H1 (cell line): ENCODE measurements around the gene TMPRSS4. TPM values are rescaled to one million over a fixed set of nuclear protein-coding genes. Genes with fewer than 3 reads are reported as not detected.

Experiments
- CTCF ChIA-PET: fragments of 300-600 bp; sonication (Branson Sonifier 250); formaldehyde crosslinking; loops from one replicate; lab custom pipeline; 2021; ENCODE audit not compliant: partially characterized antibody; lab: Charles Lee
- POLR2A ChIA-PET: fragments of 300-600 bp; sonication (Branson Sonifier 250); formaldehyde crosslinking; loops from one replicate; lab custom pipeline; 2021; ENCODE audit warnings: inconsistent platforms; ENCODE audit not compliant: partially characterized antibody; lab: Charles Lee
- DNase-seq, 2 experiments: peaks; one replicate each; pipeline versions ENCODE4 v3.0.0 to v3.0.0-alpha.2; 2010 to 2022; ENCODE audit warnings: low spot score in 2 of 2, low read depth in 1 of 2, mixed read lengths in 1 of 2
- FAIRE-seq: peaks from 2 replicates; lab custom pipeline; 2011; peaks lifted over from hg19 to GRCh38; lab: Jason Lieb, UNC
- H2AFZ ChIP-seq: 2 replicates; pipeline ENCODE4 v1.8.1; 2012; ENCODE audit warnings: low read length, inconsistent platforms
- H2AK5ac ChIP-seq: 2 replicates; pipeline ENCODE4 v1.6.1; 2013; ENCODE audit warnings: low read depth, low read length
- H2BK120ac ChIP-seq: replicated peaks from 2 replicates; pipeline ENCODE3; 2013; ENCODE audit warnings: low read depth, low read length, inconsistent platforms
- H2BK12ac ChIP-seq: 2 replicates; pipeline ENCODE4 v1.6.1; 2013; ENCODE audit warnings: low read depth, low read length
- H2BK15ac ChIP-seq: 2 replicates; pipeline ENCODE4 v1.6.1; 2013; ENCODE audit warnings: low read length
- H2BK20ac ChIP-seq: 2 replicates; pipeline ENCODE4 v1.6.1; 2013; ENCODE audit warnings: low read length
- H2BK5ac ChIP-seq: 2 replicates; pipeline ENCODE4 v1.6.1; 2013; ENCODE audit warnings: low read depth, low read length
- H3K14ac ChIP-seq: 2 replicates; pipeline ENCODE4 v1.6.1; 2013; ENCODE audit warnings: inconsistent platforms; ENCODE audit not compliant: insufficient read length
- H3K18ac ChIP-seq: 2 replicates; pipeline ENCODE4 v1.6.1; 2013; ENCODE audit warnings: low read length; ENCODE audit errors: extremely low read depth
- H3K23ac ChIP-seq: 2 replicates; pipeline ENCODE4 v1.6.1; 2013; ENCODE audit warnings: inconsistent platforms; ENCODE audit not compliant: insufficient read length
- H3K23me2 ChIP-seq: 2 replicates; pipeline ENCODE4 v1.6.1; 2013; ENCODE audit warnings: low read depth, low read length
- H3K27ac ChIP-seq: 2 replicates; pipeline ENCODE4 v1.6.1; 2011; ENCODE audit warnings: low read depth, low read length, inconsistent platforms
- H3K27me3 ChIP-seq, 4 experiments: replicated peaks in 1 of 4; 1 replicate in 1 of 4; 2 replicates in 3 of 4; pipeline versions ENCODE4 v1.6.1 to v1.8.1; 2011 to 2013; ENCODE audit warnings: low read length in 3 of 4, mild to moderate bottlenecking in 3 of 4, inconsistent platforms in 2 of 4, mixed read lengths in 2 of 4, moderate library complexity in 1 of 4; ENCODE audit not compliant: control insufficient read depth in 3 of 4, insufficient read depth in 3 of 4; ENCODE audit errors: extremely low read depth in 1 of 4
- H3K36me3 ChIP-seq, 4 experiments: 2 replicates each; pipeline versions ENCODE4 v1.6.1 to v1.8.1; 2011 to 2013; ENCODE audit warnings: mild to moderate bottlenecking in 4 of 4, low read length in 3 of 4, moderate library complexity in 2 of 4, control low read depth in 1 of 4, inconsistent platforms in 1 of 4; ENCODE audit not compliant: insufficient read depth in 4 of 4, control insufficient read depth in 2 of 4
- H3K4ac ChIP-seq: replicated peaks from 2 replicates; pipeline ENCODE3; 2013; ENCODE audit warnings: low read length, low read depth, mixed read lengths, inconsistent platforms; ENCODE audit not compliant: insufficient read length
- H3K4me1 ChIP-seq, 4 experiments: replicated peaks in 1 of 4; 1 replicate in 1 of 4; 2 replicates in 3 of 4; pipeline versions ENCODE4 v1.6.1 to v1.8.1; 2011 to 2013; ENCODE audit warnings: low read length in 3 of 4, inconsistent platforms in 2 of 4, mixed read lengths in 1 of 4; ENCODE audit not compliant: insufficient read depth in 4 of 4, control insufficient read depth in 3 of 4
- H3K4me2 ChIP-seq, 2 experiments: 2 replicates each; pipeline versions ENCODE4 v1.6.1 to v1.8.1; 2011 to 2013; ENCODE audit warnings: low read depth in 2 of 2, low read length in 2 of 2, control low read depth in 1 of 2, inconsistent platforms in 1 of 2, mild to moderate bottlenecking in 1 of 2; ENCODE audit not compliant: insufficient read depth in 1 of 2
- H3K4me3 ChIP-seq, 4 experiments: fragments of 200-600, 300-600 bp in 1 of 4; sonication (generic), shearing (Covaris generic), sonication (Bioruptor Twin) in 1 of 4; 2 replicates each; pipeline versions ENCODE4 v1.5.1 to v1.8.1; 2011 to 2016; ENCODE audit warnings: low read length in 4 of 4, low read depth in 3 of 4, control low read depth in 2 of 4, inconsistent platforms in 2 of 4, mild to moderate bottlenecking in 2 of 4, mixed read lengths in 1 of 4, moderate library complexity in 1 of 4; ENCODE audit not compliant: insufficient read depth in 2 of 4; ENCODE audit errors: extremely low read depth in 1 of 4
- H3K56ac ChIP-seq: replicated peaks from 2 replicates; pipeline ENCODE3; 2013; ENCODE audit warnings: low read depth, mild to moderate bottlenecking, mixed read lengths, low read length, inconsistent platforms; ENCODE audit not compliant: insufficient read length
- H3K79me1 ChIP-seq: 2 replicates; pipeline ENCODE4 v1.6.1; 2013; ENCODE audit warnings: low read depth, low read length, control low read depth
- H3K79me2 ChIP-seq, 2 experiments: 2 replicates each; pipeline versions ENCODE4 v1.6.1 to v1.8.1; 2012 to 2013; ENCODE audit warnings: low read length in 2 of 2, mild to moderate bottlenecking in 2 of 2, inconsistent platforms in 1 of 2; ENCODE audit not compliant: insufficient read depth in 2 of 2, control insufficient read depth in 1 of 2
- H3K9ac ChIP-seq, 4 experiments: replicated peaks in 1 of 4; 1 replicate in 1 of 4; 2 replicates in 3 of 4; pipeline versions ENCODE4 v1.6.1 to v1.8.1; 2011 to 2013; ENCODE audit warnings: low read depth in 3 of 4, low read length in 3 of 4, control low read depth in 2 of 4, mild to moderate bottlenecking in 2 of 4, moderate library complexity in 2 of 4, inconsistent platforms in 1 of 4; ENCODE audit errors: extremely low read depth in 1 of 4
- H3K9me3 ChIP-seq, 2 experiments: 2 replicates each; pipeline versions ENCODE4 v1.6.1 to v1.8.1; 2012 to 2013; ENCODE audit warnings: mild to moderate bottlenecking in 2 of 2, moderate library complexity in 2 of 2, control low read depth in 1 of 2, inconsistent platforms in 1 of 2, low read depth in 1 of 2, low read length in 1 of 2, mixed read lengths in 1 of 2; ENCODE audit not compliant: insufficient read depth in 2 of 2
- H4K20me1 ChIP-seq, 2 experiments: replicated peaks in 1 of 2; 2 replicates each; pipeline versions ENCODE3 to v1.8.1; 2011 to 2013; ENCODE audit warnings: inconsistent platforms in 2 of 2, low read length in 2 of 2, mild to moderate bottlenecking in 1 of 2; ENCODE audit not compliant: insufficient read depth in 2 of 2, control insufficient read depth in 1 of 2
- H4K5ac ChIP-seq: 2 replicates; pipeline ENCODE4 v1.6.1; 2013; ENCODE audit warnings: low read length, low read depth, mixed read lengths, inconsistent platforms; ENCODE audit not compliant: insufficient read length
- H4K8ac ChIP-seq: 2 replicates; pipeline ENCODE4 v1.8.0; 2013; ENCODE audit warnings: mild to moderate bottlenecking, moderate library complexity, low read length, inconsistent platforms; ENCODE audit not compliant: insufficient read depth; ENCODE audit errors: extremely low read depth
- H4K91ac ChIP-seq: replicated peaks from 2 replicates; pipeline ENCODE3; 2013; ENCODE audit warnings: low read length, mixed read lengths, inconsistent platforms; ENCODE audit not compliant: insufficient read length
- CBX8 ChIP-seq: fragments of 300-800, 300-1000 bp; sonication (generic); IDR thresholded peaks from 2 replicates; pipeline ENCODE4 v1.7.1; 2016; ENCODE audit warnings: low read depth, low read length, borderline replicate concordance
- KDM4A ChIP-seq: IDR thresholded peaks from one replicate; pipeline ENCODE4 v1.7.1; 2012; ENCODE audit warnings: low read depth, mild to moderate bottlenecking, moderate library complexity, low read length, inconsistent platforms; ENCODE audit not compliant: severe bottlenecking
- NANOG ChIP-seq: IDR thresholded peaks from 2 replicates; pipeline ENCODE4 v1.6.1; 2011; ENCODE audit warnings: low read length, low read depth, mild to moderate bottlenecking, inconsistent platforms; ENCODE audit not compliant: insufficient read depth, poor library complexity, severe bottlenecking
- POLR2AphosphoS5 ChIP-seq: IDR thresholded peaks from 2 replicates; pipeline ENCODE4 v1.6.1; 2011; ENCODE audit warnings: low read depth, low read length
- RNF2 ChIP-seq: fragments of 200-900, 300-1000 bp; sonication (generic); IDR thresholded peaks from 2 replicates; pipeline ENCODE4 v1.7.1; 2016; ENCODE audit warnings: borderline replicate concordance, low read depth, mild to moderate bottlenecking, antibody characterized with exemption, low read length; ENCODE audit not compliant: poor library complexity, severe bottlenecking; ENCODE audit errors: missing control alignments
- SP1 ChIP-seq: IDR thresholded peaks from 2 replicates; pipeline ENCODE4 v1.6.1; 2011; ENCODE audit warnings: low read depth, low read length
- TEAD4 ChIP-seq: IDR thresholded peaks from 2 replicates; pipeline ENCODE4 v1.6.1; 2012; ENCODE audit warnings: low read depth, low read length, inconsistent platforms, mixed read lengths
- ZNF274 ChIP-seq: IDR thresholded peaks from 2 replicates; pipeline ENCODE4 v1.7.0; 2012; ENCODE audit warnings: low read length, borderline replicate concordance; ENCODE audit errors: extremely low read depth
- whole genome bisulfite sequencing, 2 experiments: shearing (Covaris generic) in 1 of 2; methylation state at CpG; one replicate each; pipeline versions ENCODE4 v1.1.6 to v1.1.7; 2013 to 2015; ENCODE audit warnings: low lambda C conversion rate in 2 of 2, mixed read lengths in 2 of 2, inconsistent platforms in 1 of 2, low coverage in 1 of 2, missing lambda C conversion rate in 1 of 2; ENCODE audit not compliant: insufficient replicate concordance in 2 of 2, insufficient coverage in 1 of 2, insufficient read length in 1 of 2; ENCODE audit errors: extremely low coverage in 1 of 2, missing lambda C conversion rate in 1 of 2; 5-methylcytosine and 5-hydroxymethylcytosine counted together
- polyA plus RNA-seq, 7 experiments: library from polyadenylated mRNA; depleted of rRNA in 3 of 7; stranded (reverse) in 5 of 7; unstranded in 2 of 7; fragments of >200 nt in 5 of 7; fragments of 200-250 nt in 2 of 7; gene quantifications; 1 replicate in 5 of 7; 2 replicates in 1 of 7; 4 replicates in 1 of 7; pipeline versions ENCODE4 v1.2.1 to v1.2.3, GENCODE V29; 2011 to 2013; ENCODE audit warnings: missing spikeins in 2 of 7, mixed read lengths in 2 of 7
- total RNA-seq: library from RNA; stranded (reverse); fragmentation: NEBNext Ultra II Directional; extraction: Animal tissue kit (Norgen Biotek cat#: 25700); gene quantifications from 2 replicates; pipeline ENCODE4 v1.2.1, GENCODE V29; 2021

Gene TMPRSS4
- total and polyA plus RNA-seq, 2 of the 8 experiments (the other 6 are each of a cell fraction or from before 2014, with no cell fraction given), result 0.11 to 0.58 TPM

DNA sequence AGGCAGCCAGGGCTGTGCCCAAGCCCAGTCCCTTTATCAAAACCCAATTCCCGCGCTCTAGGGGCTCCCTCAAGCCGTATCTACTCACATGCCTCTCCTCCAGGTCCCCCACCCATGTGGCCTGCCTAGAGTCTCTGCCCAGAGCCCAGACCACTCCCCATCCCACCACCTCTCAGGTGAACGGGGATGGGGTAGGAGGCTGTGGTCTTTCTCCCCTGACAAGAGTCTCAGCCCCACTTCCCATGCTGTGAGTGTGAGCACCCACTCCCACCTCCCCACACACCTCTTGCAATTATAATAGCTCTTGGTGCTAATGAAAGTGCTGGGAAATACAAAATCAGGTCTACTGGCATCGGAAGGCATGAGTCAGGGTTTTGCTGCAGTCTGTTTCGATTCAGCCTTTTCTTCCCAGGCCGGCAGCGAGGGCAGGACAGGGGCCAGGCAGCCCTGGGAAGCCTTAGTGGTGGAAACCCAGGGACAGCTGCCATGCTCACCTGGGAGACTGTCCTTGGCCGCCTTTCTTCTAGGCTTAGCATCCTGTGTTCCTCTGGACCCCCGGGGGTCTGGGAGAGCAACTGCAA is 16.7 kb upstream of the TMPRSS4 start:
- TF ChIP-seq SP1 (no peak), TEAD4 (no peak), NANOG (no peak), ZNF274 (no peak), CBX8 (no peak), RNF2 (no peak), KDM4A (no peak), POLR2AphosphoS5 (no peak)
- TF ChIP-seq, all 59 proteins: peak for 0
- Histone ChIP-seq H3K4me2 (no peak overlapping the region), H3K9ac (no peak overlapping the region), H4K91ac (no peak overlapping the region), H4K5ac (no peak overlapping the region), H3K27me3 (no peaks in the 10 kb centered on the region), H3K27ac (no peak overlapping the region), H2BK120ac (no peak overlapping the region), H3K56ac (no peak overlapping the region), H3K18ac (no peak overlapping the region), H4K8ac (no peak overlapping the region; the same call in 1 of the 2 replicates), H3K23ac (no peak overlapping the region), H3K4ac (no peak overlapping the region), H2BK5ac (no peak overlapping the region), H3K36me3 (no peaks in the 10 kb centered on the region), H2BK15ac (no peak overlapping the region), H3K79me2 (no peaks in the 10 kb centered on the region), H3K14ac (no peak overlapping the region), H3K4me1 (no peaks in the 10 kb centered on the region), H4K20me1 (no peaks in the 10 kb centered on the region), H2BK20ac (no peak overlapping the region), H3K23me2 (no peaks in the 10 kb centered on the region), H3K4me3 (no peak overlapping the region), H2BK12ac (no peak overlapping the region), H2AFZ (no peak overlapping the region), H2AK5ac (no peak overlapping the region), H3K79me1 (no peaks in the 10 kb centered on the region), H3K9me3 (no peaks in the 10 kb centered on the region)
- 90% methylated on average over 10 of the region's 10 CpGs; no CpG with 5 or more reads in 1 of the 2 experiments for WGBS, 2 experiments
- FAIRE-seq (no peak), DNase-seq (no peak)
- ChIA-PET CTCF (interaction anchor here (1.0 kb wide), 2 partner anchors 112 to 242 kb away, joined by 3 read pairs; no protein-coding TSS in a partner anchor), POLR2A (no interaction called here)
